PFSK-1 (cell line): ENCODE measurements around the gene ACER3.

Experiments
- FOXP2 ChIP-seq: optimal IDR thresholded peaks from 2 replicates; pipeline ENCODE3; 2011; ENCODE audit warnings: borderline replicate concordance, control low read depth, inconsistent platforms; ENCODE audit not compliant: insufficient read depth; ENCODE audit errors: extremely low read length, extremely low read depth
- POLR2AphosphoS5 ChIP-seq: IDR thresholded peaks from 2 replicates; pipeline ENCODE4 v1.6.1; 2012; ENCODE audit warnings: low read depth, mild to moderate bottlenecking, control low read depth, low read length, moderate library complexity
- SIN3A ChIP-seq: IDR thresholded peaks from 2 replicates; pipeline ENCODE4 v1.6.1; 2012; ENCODE audit warnings: mild to moderate bottlenecking, low read length, moderate library complexity, borderline replicate concordance; ENCODE audit not compliant: insufficient read depth
- TAF1 ChIP-seq: IDR thresholded peaks from 2 replicates; pipeline ENCODE4 v1.6.1; 2012; ENCODE audit warnings: low read length, control low read depth, borderline replicate concordance; ENCODE audit not compliant: insufficient read depth
- TF ChIP-seq, protein P1 (sequence below), 2 experiments: IDR thresholded peaks; 2 replicates each; pipeline versions ENCODE4 v1.6.1 to v1.8.0; 2011 to 2012; ENCODE audit warnings: low read depth in 2 of 2, low read length in 2 of 2, control low read depth in 1 of 2, inconsistent platforms in 1 of 2, mild to moderate bottlenecking in 1 of 2, moderate library complexity in 1 of 2; ENCODE audit not compliant: insufficient read depth in 1 of 2

Gene ACER3

DNA sequence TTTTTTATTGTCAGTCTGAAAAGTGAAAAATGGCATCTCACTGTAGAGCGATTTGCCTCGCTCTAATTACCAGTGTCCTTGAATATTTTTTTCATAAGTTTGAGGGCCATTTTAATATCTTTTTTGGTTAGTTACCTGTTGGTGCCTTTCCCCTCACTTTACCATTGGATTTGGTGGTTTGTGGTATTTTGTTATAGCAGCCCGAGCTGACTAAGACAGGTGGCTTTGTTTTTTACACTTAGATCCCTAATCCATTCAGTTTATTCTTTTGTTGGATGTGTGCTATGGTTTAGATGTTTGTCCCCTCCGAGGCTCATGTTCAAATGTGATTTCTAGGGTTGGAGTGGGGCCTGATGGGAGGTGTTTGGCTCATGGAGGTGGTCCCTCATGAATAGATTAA is 199.5 kb downstream of the ACER3 start:
- TF ChIP-seq SIN3A = no peak
- no peak for TF ChIP-seq TAF1
- no peak for TF ChIP-seq POLR2AphosphoS5
- no peak for TF ChIP-seq FOXP2
- TF ChIP-seq, protein P1, sequence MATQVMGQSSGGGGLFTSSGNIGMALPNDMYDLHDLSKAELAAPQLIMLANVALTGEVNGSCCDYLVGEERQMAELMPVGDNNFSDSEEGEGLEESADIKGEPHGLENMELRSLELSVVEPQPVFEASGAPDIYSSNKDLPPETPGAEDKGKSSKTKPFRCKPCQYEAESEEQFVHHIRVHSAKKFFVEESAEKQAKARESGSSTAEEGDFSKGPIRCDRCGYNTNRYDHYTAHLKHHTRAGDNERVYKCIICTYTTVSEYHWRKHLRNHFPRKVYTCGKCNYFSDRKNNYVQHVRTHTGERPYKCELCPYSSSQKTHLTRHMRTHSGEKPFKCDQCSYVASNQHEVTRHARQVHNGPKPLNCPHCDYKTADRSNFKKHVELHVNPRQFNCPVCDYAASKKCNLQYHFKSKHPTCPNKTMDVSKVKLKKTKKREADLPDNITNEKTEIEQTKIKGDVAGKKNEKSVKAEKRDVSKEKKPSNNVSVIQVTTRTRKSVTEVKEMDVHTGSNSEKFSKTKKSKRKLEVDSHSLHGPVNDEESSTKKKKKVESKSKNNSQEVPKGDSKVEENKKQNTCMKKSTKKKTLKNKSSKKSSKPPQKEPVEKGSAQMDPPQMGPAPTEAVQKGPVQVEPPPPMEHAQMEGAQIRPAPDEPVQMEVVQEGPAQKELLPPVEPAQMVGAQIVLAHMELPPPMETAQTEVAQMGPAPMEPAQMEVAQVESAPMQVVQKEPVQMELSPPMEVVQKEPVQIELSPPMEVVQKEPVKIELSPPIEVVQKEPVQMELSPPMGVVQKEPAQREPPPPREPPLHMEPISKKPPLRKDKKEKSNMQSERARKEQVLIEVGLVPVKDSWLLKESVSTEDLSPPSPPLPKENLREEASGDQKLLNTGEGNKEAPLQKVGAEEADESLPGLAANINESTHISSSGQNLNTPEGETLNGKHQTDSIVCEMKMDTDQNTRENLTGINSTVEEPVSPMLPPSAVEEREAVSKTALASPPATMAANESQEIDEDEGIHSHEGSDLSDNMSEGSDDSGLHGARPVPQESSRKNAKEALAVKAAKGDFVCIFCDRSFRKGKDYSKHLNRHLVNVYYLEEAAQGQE (IDR thresholded peaks at IDR 0.05; ENCODE audit: insufficient read depth in 1 of 2, low read depth in 2 of 2, low read length in 2 of 2) = no peak

DNA sequence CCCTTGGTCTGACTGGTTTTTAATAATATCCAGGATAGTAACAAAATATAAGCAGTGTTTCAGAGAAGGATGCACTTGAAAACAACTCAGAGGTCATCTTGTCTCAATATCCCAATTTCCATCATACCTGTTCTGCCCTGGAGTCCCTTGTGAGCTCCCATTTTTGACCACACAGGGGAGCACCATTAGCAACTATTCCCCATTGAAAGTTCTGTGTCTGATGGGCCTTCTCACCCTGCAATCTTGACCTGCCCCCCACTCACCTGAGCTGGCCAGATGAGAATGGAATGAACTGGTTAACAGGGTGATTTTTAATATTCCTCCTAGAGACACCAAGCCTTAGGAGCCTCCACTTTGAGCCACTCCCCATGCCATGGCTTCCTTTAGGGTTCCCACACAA is 202.2 kb downstream of the ACER3 start:
- TF ChIP-seq POLR2AphosphoS5 = no peak
- TF ChIP-seq TAF1 = no peak
- no peak for TF ChIP-seq SIN3A
- no peak for TF ChIP-seq FOXP2
- TF ChIP-seq, protein P1 (IDR thresholded peaks at IDR 0.05; ENCODE audit: insufficient read depth in 1 of 2, low read depth in 2 of 2, low read length in 2 of 2) = no peak

DNA sequence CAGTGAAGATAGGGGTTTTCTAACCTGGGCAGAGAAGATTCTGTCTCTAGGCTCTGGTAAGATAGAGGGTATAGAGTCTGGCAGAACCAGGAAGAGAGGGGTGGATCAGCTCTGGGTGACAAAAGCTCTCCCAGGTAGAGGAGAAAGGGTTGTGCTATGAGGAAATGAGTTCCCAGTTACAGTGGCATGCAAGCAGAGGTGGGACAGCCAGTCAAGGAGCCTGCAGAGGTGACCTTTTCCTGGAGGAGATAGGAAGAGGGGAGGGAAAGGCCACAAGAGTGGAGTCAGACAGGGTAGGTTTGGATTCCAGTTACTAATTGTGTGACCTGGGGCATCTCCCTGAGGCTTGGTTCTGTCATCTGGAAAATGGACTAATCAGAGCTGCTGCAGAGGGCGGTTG is 202.7 kb downstream of the ACER3 start:
- TF ChIP-seq TAF1 (no peak), FOXP2 (no peak), POLR2AphosphoS5 (no peak), SIN3A (no peak)
- TF ChIP-seq, protein P1 (IDR thresholded peaks at IDR 0.05; ENCODE audit: insufficient read depth in 1 of 2, low read depth in 2 of 2, low read length in 2 of 2) = no peak

DNA sequence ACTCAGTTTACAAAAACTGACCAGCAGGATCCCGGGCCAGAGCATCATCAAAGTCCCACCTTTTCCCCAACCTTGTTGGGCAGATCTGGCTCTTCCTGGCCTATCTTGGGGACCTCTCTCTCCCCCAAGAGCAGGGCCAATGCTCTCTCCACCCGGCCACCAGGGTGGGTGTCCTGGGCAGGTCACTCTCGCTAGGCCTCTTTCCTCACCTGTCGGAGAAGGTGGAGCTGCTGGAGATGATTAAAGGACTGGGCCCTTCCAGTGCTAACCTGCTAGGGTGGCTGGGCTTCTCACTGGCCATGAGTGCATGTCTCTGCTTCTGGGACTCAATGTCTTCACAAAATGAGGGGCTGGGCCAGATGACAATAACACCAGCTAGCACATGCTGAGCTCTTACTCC is 203.1 kb downstream of the ACER3 start:
- no peak for TF ChIP-seq TAF1
- TF ChIP-seq, protein P1 (IDR thresholded peaks at IDR 0.05; ENCODE audit: insufficient read depth in 1 of 2, low read depth in 2 of 2, low read length in 2 of 2) = no peak
- no peak for TF ChIP-seq POLR2AphosphoS5
- TF ChIP-seq SIN3A = no peak
- TF ChIP-seq FOXP2 = no peak

DNA sequence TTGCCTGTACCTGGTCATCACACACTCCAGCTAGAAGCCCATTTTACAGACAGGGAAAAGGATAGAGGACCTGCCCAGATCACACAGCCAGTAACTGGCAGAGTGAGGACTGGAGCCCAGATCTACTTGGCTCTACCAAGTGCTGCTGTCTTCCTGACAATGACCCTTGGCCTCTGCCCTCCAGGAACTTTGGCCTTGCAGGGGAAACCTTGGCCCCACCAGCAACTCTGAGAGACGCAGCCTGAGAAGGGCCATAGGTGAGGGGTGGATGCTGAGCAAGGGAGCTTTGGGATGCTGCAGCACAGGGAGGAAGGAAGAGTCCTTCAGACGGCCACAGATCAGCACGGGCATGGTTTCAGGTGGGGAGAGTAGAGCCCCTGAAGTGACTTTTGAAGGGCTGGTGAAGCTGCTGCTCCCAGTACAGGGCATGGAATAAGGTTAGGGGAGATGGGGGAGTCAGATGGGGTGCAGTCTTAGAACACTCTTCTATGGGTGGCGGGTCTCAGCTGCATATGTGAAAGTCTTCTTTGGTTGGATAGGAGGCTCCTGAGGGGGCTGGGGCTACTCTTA is 204.0 kb downstream of the ACER3 start:
- no peak for TF ChIP-seq TAF1
